Right lobe of liver (tissue), 4 donors: Measurements from ENCODE around the gene GRIK1.

Experiments used
- POLR2A ChIP-seq: fragments of 450-650 bp; IDR thresholded peaks from one replicate; pipeline ENCODE4 v1.6.1; 2017; ENCODE audit warnings: antibody characterized with exemption, mild to moderate bottlenecking
- TF ChIP-seq, protein P1 (sequence below), 4 donors: fragments of 200-600 bp in 3 of 4; fragments of 450-650 bp in 1 of 4; IDR thresholded peaks; one replicate each; pipeline versions ENCODE4 v1.5.1 to v1.8.0; 2016 to 2022; ENCODE audit warnings: antibody characterized with exemption in 4 of 4, mild to moderate bottlenecking in 2 of 4
- donor health status: DM: no; HTN: no; CAD: no.
- donor health status: DM: no; HTN: no; CAD: no.
- donor health status: DM: no; HTN: yes; CAD: no.

GRCh38 chr21:29943885-29944284, 4.1 kb upstream of the GRIK1 start:
- TF ChIP-seq, protein P1, sequence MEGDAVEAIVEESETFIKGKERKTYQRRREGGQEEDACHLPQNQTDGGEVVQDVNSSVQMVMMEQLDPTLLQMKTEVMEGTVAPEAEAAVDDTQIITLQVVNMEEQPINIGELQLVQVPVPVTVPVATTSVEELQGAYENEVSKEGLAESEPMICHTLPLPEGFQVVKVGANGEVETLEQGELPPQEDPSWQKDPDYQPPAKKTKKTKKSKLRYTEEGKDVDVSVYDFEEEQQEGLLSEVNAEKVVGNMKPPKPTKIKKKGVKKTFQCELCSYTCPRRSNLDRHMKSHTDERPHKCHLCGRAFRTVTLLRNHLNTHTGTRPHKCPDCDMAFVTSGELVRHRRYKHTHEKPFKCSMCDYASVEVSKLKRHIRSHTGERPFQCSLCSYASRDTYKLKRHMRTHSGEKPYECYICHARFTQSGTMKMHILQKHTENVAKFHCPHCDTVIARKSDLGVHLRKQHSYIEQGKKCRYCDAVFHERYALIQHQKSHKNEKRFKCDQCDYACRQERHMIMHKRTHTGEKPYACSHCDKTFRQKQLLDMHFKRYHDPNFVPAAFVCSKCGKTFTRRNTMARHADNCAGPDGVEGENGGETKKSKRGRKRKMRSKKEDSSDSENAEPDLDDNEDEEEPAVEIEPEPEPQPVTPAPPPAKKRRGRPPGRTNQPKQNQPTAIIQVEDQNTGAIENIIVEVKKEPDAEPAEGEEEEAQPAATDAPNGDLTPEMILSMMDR (IDR thresholded peaks at IDR 0.05) = no peak
- no peak for TF ChIP-seq POLR2A
